Measurements from ENCODE around the gene MAMSTR. TPM values are rescaled to one million over a fixed set of nuclear protein-coding genes. Genes with fewer than 3 reads are reported as not detected.

MAMSTR gene
- total RNA-seq, 1 donor from 2014 or later = 0.57 TPM

- Histone ChIP-seq H3K79me2 (ENCODE audit: insufficient read depth, low read length) (no peaks in the 10 kb centered on the region), H3K9ac (ENCODE audit: low read length) (peak overlapping the region; percentile 86), H2AFZ (ENCODE audit: low read depth, low read length) (peak overlapping the region; percentile 77), H3K9me3 (ENCODE audit: insufficient read depth, low read depth, low read length) (no peaks in the 10 kb centered on the region), H3K4me1 (ENCODE audit: insufficient read depth, low read length) (peaks cover 24% of the 10 kb centered on the region), H4K20me1 (ENCODE audit: insufficient read depth, low read length) (no peaks in the 10 kb centered on the region), H3K27me3 (ENCODE audit: insufficient read depth, low read length) (no peaks in the 10 kb centered on the region), H3K27ac (ENCODE audit: low read depth, low read length) (peak overlapping the region; percentile 56), H3K4me2 (ENCODE audit: low read length) (peak overlapping the region; percentile 94), H3K36me3 (ENCODE audit: insufficient read depth, low read length) (no peaks in the 10 kb centered on the region), H3K4me3 (ENCODE audit: insufficient read depth, low read depth, low read length) (peak overlapping the region; percentile 62)
- H3K4me1 Mint-ChIP-seq (ENCODE audit: low read depth, unreplicated experiment) = peaks cover 3% of the 10 kb centered on the region
- no peak for TF ChIP-seq EZH2 (IDR thresholded peaks at IDR 0.05; ENCODE audit: insufficient read depth, low read length)
- no peak for TF ChIP-seq CTCF (IDR thresholded peaks at IDR 0.05; ENCODE audit: insufficient read depth, low read depth, low read length)
- FAIRE-seq = no peak
- no peaks in the 10 kb centered on the region for H3K9me3 Mint-ChIP-seq (ENCODE audit: unreplicated experiment)
- H3K27ac Mint-ChIP-seq (ENCODE audit: unreplicated experiment) = peak overlapping the region; percentile 77
- H3K36me3 Mint-ChIP-seq (ENCODE audit: low read depth, unreplicated experiment) = peaks cover 7% of the 10 kb centered on the region
- H3K27me3 Mint-ChIP-seq (ENCODE audit: low read depth, unreplicated experiment) = no peaks in the 10 kb centered on the region
- DNase-seq (ENCODE audit: low read depth) = no peak
- H3K4me3 Mint-ChIP-seq (ENCODE audit: unreplicated experiment) = peak overlapping the region; percentile 83
These were observed 4.5 kb downstream of the MAMSTR start for GRCh38 chr19:48714759-48715675.

- no peaks in the 10 kb centered on the region for H3K36me3 ChIP-seq (ENCODE audit: insufficient read depth, low read length)
- H3K9ac ChIP-seq (ENCODE audit: low read length) = peak overlapping the region; percentile 86
- no peak for TF ChIP-seq EZH2 (IDR thresholded peaks at IDR 0.05; ENCODE audit: insufficient read depth, low read length)
- no peak for TF ChIP-seq CTCF (IDR thresholded peaks at IDR 0.05; ENCODE audit: insufficient read depth, low read depth, low read length)
- DNase-seq (ENCODE audit: low read depth) = peak; percentile 97
- no peak for FAIRE-seq
- H3K4me3 Mint-ChIP-seq (ENCODE audit: unreplicated experiment) = peak overlapping the region; percentile 90
- H3K79me2 ChIP-seq (ENCODE audit: insufficient read depth, low read length) = no peaks in the 10 kb centered on the region
- H3K4me1 ChIP-seq (ENCODE audit: insufficient read depth, low read length) = peaks cover 24% of the 10 kb centered on the region
- no peaks in the 10 kb centered on the region for H3K27me3 Mint-ChIP-seq (ENCODE audit: low read depth, unreplicated experiment)
- H3K27ac Mint-ChIP-seq (ENCODE audit: unreplicated experiment) = peak overlapping the region; percentile 77
- no peaks in the 10 kb centered on the region for H4K20me1 ChIP-seq (ENCODE audit: insufficient read depth, low read length)
- peak overlapping the region; percentile 77 for H2AFZ ChIP-seq (ENCODE audit: low read depth, low read length)
- H3K9me3 Mint-ChIP-seq (ENCODE audit: unreplicated experiment) = no peaks in the 10 kb centered on the region
- H3K4me2 ChIP-seq (ENCODE audit: low read length) = peak overlapping the region; percentile 94
- no peaks in the 10 kb centered on the region for H3K27me3 ChIP-seq (ENCODE audit: insufficient read depth, low read length)
- no peaks in the 10 kb centered on the region for H3K9me3 ChIP-seq (ENCODE audit: insufficient read depth, low read depth, low read length)
- H3K36me3 Mint-ChIP-seq (ENCODE audit: low read depth, unreplicated experiment) = peaks cover 10% of the 10 kb centered on the region
- H3K4me1 Mint-ChIP-seq (ENCODE audit: low read depth, unreplicated experiment) = peaks cover 3% of the 10 kb centered on the region
- peak overlapping the region; percentile 56 for H3K27ac ChIP-seq (ENCODE audit: low read depth, low read length)
- peak overlapping the region; percentile 71 for H3K4me3 ChIP-seq (ENCODE audit: insufficient read depth, low read depth, low read length)
These were observed 5.4 kb downstream of the MAMSTR start for GRCh38 chr19:48713864-48714755.
